Spleen (tissue), 11 donors: Measurements from ENCODE around the gene TXK. TPM values are rescaled to one million over a fixed set of nuclear protein-coding genes. Genes with fewer than 3 reads are reported as not detected.
A peak's percentile ranks its signal among the peaks of the same experiment; 100 is the strongest.

Source experiments
- DNase-seq: peaks from one replicate; pipeline ENCODE4 v3.0.0-alpha.2; 2020
- H3K27ac ChIP-seq, 8 donors: fragments of 200-600 bp; sonication (generic) in 7 of 8; 1 replicate in 4 of 8; 2 replicates in 4 of 8; pipeline versions ENCODE4 v1.5.0 to v1.8.0; 2016 to 2021; ENCODE audit warnings: inconsistent platforms in 4 of 8, mild to moderate bottlenecking in 4 of 8, moderate library complexity in 1 of 8
- H3K27me3 ChIP-seq, 7 donors: fragments of 200-600 bp; sonication (generic) in 6 of 7; replicated peaks in 1 of 7; 1 replicate in 4 of 7; 2 replicates in 3 of 7; pipeline versions ENCODE4 v1.5.0 to v1.8.0; 2016 to 2021; ENCODE audit warnings: inconsistent platforms in 3 of 7, mild to moderate bottlenecking in 1 of 7
- H3K36me3 ChIP-seq, 6 donors: fragments of 200-600 bp; sonication (generic) in 5 of 6; 1 replicate in 4 of 6; 2 replicates in 2 of 6; pipeline versions ENCODE4 v1.5.0 to v1.8.0; 2016 to 2021; ENCODE audit warnings: inconsistent platforms in 2 of 6
- H3K4me1 ChIP-seq, 6 donors: fragments of 200-600 bp; sonication (generic) in 5 of 6; 1 replicate in 3 of 6; 2 replicates in 3 of 6; pipeline versions ENCODE4 v1.5.0 to v1.8.0; 2016 to 2021; ENCODE audit warnings: inconsistent platforms in 3 of 6
- H3K4me3 ChIP-seq, 8 donors: fragments of 200-600 bp; sonication (generic) in 7 of 8; 1 replicate in 4 of 8; 2 replicates in 4 of 8; pipeline versions ENCODE4 v1.5.0 to v1.8.0; 2016 to 2021; ENCODE audit warnings: inconsistent platforms in 4 of 8, mild to moderate bottlenecking in 4 of 8, moderate library complexity in 2 of 8
- H3K9me3 ChIP-seq, 8 donors: fragments of 200-600 bp; sonication (generic) in 7 of 8; 1 replicate in 4 of 8; 2 replicates in 4 of 8; pipeline versions ENCODE4 v1.5.0 to v1.8.0; 2016 to 2021; ENCODE audit warnings: inconsistent platforms in 4 of 8
- POLR2A ChIP-seq, 3 donors: fragments of 450-650 bp; IDR thresholded peaks; one replicate each; pipeline ENCODE4 v1.5.1; 2017; ENCODE audit warnings: antibody characterized with exemption in 3 of 3, mild to moderate bottlenecking in 1 of 3
- POLR2AphosphoS5 ChIP-seq, 3 donors: sonication (generic); formaldehyde crosslinking; IDR thresholded peaks; one replicate each; pipeline ENCODE4 v1.5.1; 2017; ENCODE audit warnings: antibody characterized with exemption in 3 of 3
- WGBS, 5 donors: extraction: QIAGEN DNeasy Blood & Tissue Kit in 3 of 5; methylation state at CpG; one replicate each; pipeline versions ENCODE4 v1.1.5 to v1.1.7; 2013 to 2018; 5-methylcytosine and 5-hydroxymethylcytosine counted together
- intact Hi-C: fragments of 100-400 bp; cut with DNase I; formaldehyde crosslinking; loops from one replicate; pipeline ENCODE4 v1.15.0; 2023; ENCODE audit warnings: low total_unique reads
- polyA plus RNA-seq, 3 donors: library from polyadenylated mRNA; stranded (reverse); fragments of 200-250 nt; gene quantifications; one replicate each; pipeline ENCODE4 v1.2.1, GENCODE V29; 2013
- total RNA-seq, 7 donors: library from RNA; depleted of rRNA in 3 of 7; stranded (reverse); fragments of >200 nt in 3 of 7; fragmentation: NEBNext Ultra II Directional in 4 of 7; extraction: Animal tissue kit (Norgen Biotek cat#: 25700) in 4 of 7; gene quantifications; one replicate each; pipeline versions ENCODE4 v1.1.0 to v1.2.1, GENCODE V29; 2016 to 2021
- TF ChIP-seq, protein P1 (sequence below), 11 experiments: fragments of 200-600 bp in 7 of 11; fragments of 450-650 bp in 4 of 11; sonication (generic) in 4 of 11; IDR thresholded peaks in 8 of 11; conservative IDR thresholded peaks in 3 of 11; 1 replicate in 7 of 11; 2 replicates in 4 of 11; pipeline versions ENCODE4 v1.4.0 to v1.8.0; 2016 to 2021; ENCODE audit warnings: antibody characterized with exemption in 11 of 11, inconsistent platforms in 4 of 11, mild to moderate bottlenecking in 1 of 11
- donor health status: healthy with polysubstance abuse.
- donor health status: DM: no; HTN: no; CAD: no; lungs with moderate emphysema.
- donor health status: DM: no; HTN: no; CAD: no.
- donor health status: Bipolar disorder and iron deficiency.
- donor health status: healthy.
- donor health status: DM: no; HTN: no; CAD: no.
- donor health status: DM: yes; HTN: yes; CAD: no.

Gene TXK
- total and polyA plus RNA-seq, 10 donors = 3.3 to 36.6 (median 21.0) TPM

DNA sequence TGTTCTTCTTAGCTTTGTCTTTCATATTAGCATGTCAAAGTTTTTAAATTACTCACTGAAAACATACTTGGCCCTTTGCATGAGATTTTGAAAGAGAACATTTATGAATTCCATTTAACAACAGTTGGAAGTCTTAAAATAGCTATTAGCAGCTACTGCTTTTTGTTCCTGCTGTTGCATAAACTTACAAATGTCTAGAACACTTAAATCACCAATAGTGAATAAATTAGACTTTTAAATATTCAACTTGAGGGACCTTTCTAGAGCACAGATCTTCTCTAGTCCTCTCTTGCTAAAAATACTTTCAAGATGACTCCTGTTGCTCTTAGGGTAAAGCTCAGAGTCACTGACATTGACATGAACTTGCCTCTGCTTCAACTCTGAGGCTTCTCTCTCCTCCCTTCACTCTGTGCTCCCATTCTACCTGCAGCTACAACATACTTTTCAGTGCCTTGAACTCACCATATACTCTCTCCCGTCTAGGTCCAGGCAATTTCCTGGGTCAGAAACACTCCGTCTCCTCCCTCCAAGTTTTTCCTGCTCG is 15.8 kb upstream of the TXK start:
- Histone ChIP-seq H3K9me3 (peaks cover 5 to 20% (median 17%) of the 10 kb centered on the region in 8 donors), H3K27ac (no peak overlapping the region), H3K4me3 (no peak overlapping the region), H3K36me3 (peaks cover 0 to 71% (median 7%) of the 10 kb centered on the region in 6 donors), H3K27me3 (no peaks in the 10 kb centered on the region), H3K4me1 (no peaks in the 10 kb centered on the region)
- 86 to 97% (median 87%) methylated on average over 3 of the region's 3 CpGs for WGBS, 5 donors
- intact Hi-C loops = no loop called here
- TF ChIP-seq POLR2A (IDR thresholded peaks at IDR 0.05) = no peak
- no peak for TF ChIP-seq POLR2AphosphoS5 (IDR thresholded peaks at IDR 0.05)
- TF ChIP-seq, protein P1, sequence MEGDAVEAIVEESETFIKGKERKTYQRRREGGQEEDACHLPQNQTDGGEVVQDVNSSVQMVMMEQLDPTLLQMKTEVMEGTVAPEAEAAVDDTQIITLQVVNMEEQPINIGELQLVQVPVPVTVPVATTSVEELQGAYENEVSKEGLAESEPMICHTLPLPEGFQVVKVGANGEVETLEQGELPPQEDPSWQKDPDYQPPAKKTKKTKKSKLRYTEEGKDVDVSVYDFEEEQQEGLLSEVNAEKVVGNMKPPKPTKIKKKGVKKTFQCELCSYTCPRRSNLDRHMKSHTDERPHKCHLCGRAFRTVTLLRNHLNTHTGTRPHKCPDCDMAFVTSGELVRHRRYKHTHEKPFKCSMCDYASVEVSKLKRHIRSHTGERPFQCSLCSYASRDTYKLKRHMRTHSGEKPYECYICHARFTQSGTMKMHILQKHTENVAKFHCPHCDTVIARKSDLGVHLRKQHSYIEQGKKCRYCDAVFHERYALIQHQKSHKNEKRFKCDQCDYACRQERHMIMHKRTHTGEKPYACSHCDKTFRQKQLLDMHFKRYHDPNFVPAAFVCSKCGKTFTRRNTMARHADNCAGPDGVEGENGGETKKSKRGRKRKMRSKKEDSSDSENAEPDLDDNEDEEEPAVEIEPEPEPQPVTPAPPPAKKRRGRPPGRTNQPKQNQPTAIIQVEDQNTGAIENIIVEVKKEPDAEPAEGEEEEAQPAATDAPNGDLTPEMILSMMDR (IDR thresholded peaks at IDR 0.05 in 8 of 11, conservative IDR thresholded peaks at IDR 0.05 in 3 of 11) = no peak
- DNase-seq = no peak

DNA sequence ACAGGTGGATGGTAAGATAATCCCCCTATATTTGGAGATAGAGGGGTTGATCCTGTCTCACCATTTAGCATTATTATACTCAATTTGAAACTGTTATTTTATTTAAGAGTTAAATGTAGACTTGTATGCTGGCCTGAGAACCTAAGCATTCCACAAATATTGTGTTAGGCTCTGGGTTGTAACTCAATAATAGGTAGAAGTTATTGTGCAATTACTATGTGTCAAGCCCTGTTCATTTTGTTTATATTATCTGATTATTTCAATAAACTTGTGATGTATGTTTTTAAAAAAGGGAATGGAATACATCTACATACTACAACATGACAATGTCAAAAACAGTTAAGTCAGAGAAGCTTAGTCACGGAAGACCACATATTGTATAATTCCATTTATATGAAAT is 13.6 kb upstream of the TXK start:
- peaks cover 0 to 65% (median 0%) of the 10 kb centered on the region in 6 donors for H3K36me3 ChIP-seq
- no peak for TF ChIP-seq POLR2AphosphoS5 (IDR thresholded peaks at IDR 0.05)
- no peak for TF ChIP-seq POLR2A (IDR thresholded peaks at IDR 0.05)
- TF ChIP-seq, protein P1 (IDR thresholded peaks at IDR 0.05 in 8 of 11, conservative IDR thresholded peaks at IDR 0.05 in 3 of 11) = no peak
- WGBS, 5 donors = 95 to 98% (median 96%) methylated on average over 1 of the region's 1 CpG
- no peaks in the 10 kb centered on the region for H3K4me1 ChIP-seq
- no peaks in the 10 kb centered on the region for H3K27me3 ChIP-seq
- H3K27ac ChIP-seq = no peak overlapping the region
- DNase-seq = no peak
- no peaks in the 10 kb centered on the region for H3K9me3 ChIP-seq
- intact Hi-C loops = no loop called here
- H3K4me3 ChIP-seq = no peak overlapping the region

DNA sequence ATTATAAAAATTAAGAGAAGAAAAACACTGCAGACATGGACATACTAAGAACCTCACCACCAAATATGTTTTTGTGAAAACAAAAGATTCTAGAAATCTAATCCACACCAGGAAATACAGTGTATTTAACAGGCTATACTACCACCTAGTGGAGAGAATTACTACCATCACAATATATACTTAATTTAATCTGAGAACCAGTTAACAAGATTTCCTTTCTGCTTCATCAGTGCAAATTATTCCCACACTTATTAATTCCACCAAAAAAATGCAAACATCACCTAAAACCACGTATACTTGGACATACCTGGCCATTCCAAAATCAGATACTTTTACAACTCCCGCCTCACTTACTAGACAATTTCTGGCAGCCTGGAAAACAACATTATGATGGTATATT is 7.0 kb upstream of the TXK start:
- whole genome bisulfite sequencing, 5 donors = 56 to 62% (median 61%) methylated on average over 2 of the region's 2 CpGs

DNA sequence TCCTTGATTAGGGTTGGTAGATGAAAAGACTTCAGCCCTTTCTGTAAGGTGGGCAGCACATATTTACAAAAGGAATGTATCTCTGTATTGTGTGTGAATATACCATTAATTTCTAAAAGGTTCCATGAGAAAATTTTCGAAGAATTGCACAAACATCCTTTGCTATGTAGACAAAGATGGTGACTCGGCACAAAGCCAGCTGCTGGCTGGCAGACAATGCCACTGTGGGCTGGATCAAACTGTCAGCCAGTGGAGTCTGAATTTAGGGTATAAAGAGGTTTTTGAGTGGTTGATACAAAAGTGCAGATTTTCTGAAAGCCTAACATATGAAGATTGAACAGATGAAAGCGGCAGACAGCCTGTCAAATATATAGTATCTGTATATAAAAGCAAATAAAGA is 5.6 kb upstream of the TXK start:
- intact Hi-C loops = no loop called here
- Histone ChIP-seq H3K4me1 (peaks cover 0 to 66% (median 24%) of the 10 kb centered on the region in 6 donors), H3K4me3 (no peak overlapping the region), H3K9me3 (no peaks in the 10 kb centered on the region), H3K27me3 (no peaks in the 10 kb centered on the region), H3K27ac (peak overlapping the region in 7 of 8 donors; percentile 6 to 85 (median 52)), H3K36me3 (peaks cover 0 to 68% (median 10%) of the 10 kb centered on the region in 6 donors)
- no peak for TF ChIP-seq POLR2A (IDR thresholded peaks at IDR 0.05)
- no peak for TF ChIP-seq POLR2AphosphoS5 (IDR thresholded peaks at IDR 0.05)
- TF ChIP-seq, protein P1 (IDR thresholded peaks at IDR 0.05 in 8 of 11, conservative IDR thresholded peaks at IDR 0.05 in 3 of 11) = no peak
- WGBS, 5 donors = 55 to 73% (median 61%) methylated on average over 3 of the region's 3 CpGs
- DNase-seq = no peak

More for the DNA sequence above, 7.0 kb upstream of the TXK start:
- TF ChIP-seq POLR2AphosphoS5 (IDR thresholded peaks at IDR 0.05) = no peak
- TF ChIP-seq, protein P1 (IDR thresholded peaks at IDR 0.05 in 8 of 11, conservative IDR thresholded peaks at IDR 0.05 in 3 of 11) = peak in 10 of 11 experiments; percentile 16 to 64 (median 58)
- TF ChIP-seq POLR2A (IDR thresholded peaks at IDR 0.05) = no peak
- Histone ChIP-seq H3K4me3 (no peak overlapping the region), H3K9me3 (no peaks in the 10 kb centered on the region), H3K27ac (no peak overlapping the region), H3K4me1 (peaks cover 0 to 53% (median 23%) of the 10 kb centered on the region in 6 donors), H3K36me3 (peaks cover 0 to 68% (median 5%) of the 10 kb centered on the region in 6 donors), H3K27me3 (no peaks in the 10 kb centered on the region)
- no peak for DNase-seq
- intact Hi-C loops = no loop called here
